ENCODE measurements around the gene PTPRT.

PTPRT gene

DNA sequence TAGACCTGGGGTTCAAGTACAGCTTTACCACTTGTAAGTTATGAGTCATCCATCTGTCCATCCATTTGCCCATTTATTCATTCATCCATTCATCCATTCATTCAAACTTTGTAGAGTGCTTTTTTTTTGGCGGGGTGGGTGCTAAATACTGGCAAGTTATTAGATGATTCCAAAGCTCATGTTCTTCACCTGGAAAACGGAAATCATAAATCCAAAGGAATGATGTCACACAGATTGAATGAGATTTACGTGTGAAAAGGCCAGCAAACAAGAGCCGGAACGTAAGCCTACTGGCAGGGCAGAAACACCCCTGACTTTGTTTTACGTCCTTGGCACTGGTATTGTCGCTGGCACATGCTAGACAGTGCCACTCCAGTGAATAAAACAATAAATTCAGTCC is 1090.6 kb downstream of the PTPRT start:
- Histone ChIP-seq H3K4me1 (ENCODE audit: control insufficient read depth, insufficient read depth, low read length) (no peaks in the 10 kb centered on the region), H3K4me3 (ENCODE audit: low read depth, low read length) (no peak overlapping the region), H3K9me3 (ENCODE audit: control insufficient read depth, insufficient read depth, low read length) (no peaks in the 10 kb centered on the region), H3K9ac (ENCODE audit: low read depth, low read length) (no peak overlapping the region), H3K27me3 (ENCODE audit: control insufficient read depth, insufficient read depth, low read length) (no peaks in the 10 kb centered on the region), H3K27ac (ENCODE audit: low read depth, low read length) (no peak overlapping the region), H3K36me3 (ENCODE audit: control insufficient read depth, insufficient read depth, low read length) (no peaks in the 10 kb centered on the region)

DNA sequence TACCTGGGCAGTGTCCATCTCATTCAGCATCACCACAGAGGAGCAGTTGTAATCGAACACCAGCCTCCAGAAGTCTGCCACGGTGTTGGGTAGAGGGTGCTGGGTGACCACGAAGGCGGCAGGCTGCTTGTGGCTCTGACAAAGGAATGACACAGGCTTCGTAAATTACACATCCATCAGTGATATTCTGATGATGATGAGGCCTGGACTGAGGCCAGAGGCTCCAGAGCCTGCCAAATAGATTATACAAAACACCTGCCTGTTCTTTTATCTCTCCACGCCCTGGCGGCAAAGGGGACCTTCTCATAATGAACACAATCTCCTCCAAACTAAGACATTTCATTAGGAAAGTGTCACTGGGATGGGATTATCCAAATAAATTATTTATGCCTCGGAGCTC is 1091.3 kb downstream of the PTPRT start:
- H3K4me3 ChIP-seq (ENCODE audit: low read depth, low read length): no peak overlapping the region
- no peak overlapping the region for H3K27ac ChIP-seq (ENCODE audit: low read depth, low read length)
- no peaks in the 10 kb centered on the region for H3K27me3 ChIP-seq (ENCODE audit: control insufficient read depth, insufficient read depth, low read length)
- no peaks in the 10 kb centered on the region for H3K9me3 ChIP-seq (ENCODE audit: control insufficient read depth, insufficient read depth, low read length)
- no peaks in the 10 kb centered on the region for H3K4me1 ChIP-seq (ENCODE audit: control insufficient read depth, insufficient read depth, low read length)
- H3K36me3 ChIP-seq (ENCODE audit: control insufficient read depth, insufficient read depth, low read length): no peaks in the 10 kb centered on the region
- no peak overlapping the region for H3K9ac ChIP-seq (ENCODE audit: low read depth, low read length)

DNA sequence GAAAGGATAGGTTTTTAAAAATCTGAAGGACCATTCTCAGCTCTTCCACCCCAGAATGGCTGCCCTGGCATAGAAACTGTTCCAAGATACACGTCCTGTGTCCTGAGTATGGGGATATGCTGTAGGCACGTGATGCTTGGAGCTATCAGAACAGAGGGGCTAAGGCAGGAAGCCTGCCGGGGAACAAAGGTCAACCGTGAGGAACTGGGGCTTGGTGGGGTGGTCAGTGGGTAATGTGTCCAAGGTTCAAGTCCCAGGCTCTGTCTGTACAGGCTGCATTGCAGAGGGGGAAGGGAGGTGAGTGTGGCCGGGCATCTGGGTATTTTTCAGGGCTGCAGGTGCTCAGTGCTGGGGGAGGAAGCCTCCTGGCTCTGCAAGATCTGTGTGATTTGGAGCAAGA is 1092.0 kb downstream of the PTPRT start:
- no peak overlapping the region for H3K9ac ChIP-seq (ENCODE audit: low read depth, low read length)
- no peak overlapping the region for H3K4me3 ChIP-seq (ENCODE audit: low read depth, low read length)
- H3K27me3 ChIP-seq (ENCODE audit: control insufficient read depth, insufficient read depth, low read length): no peaks in the 10 kb centered on the region
- H3K4me1 ChIP-seq (ENCODE audit: control insufficient read depth, insufficient read depth, low read length): no peaks in the 10 kb centered on the region
- H3K9me3 ChIP-seq (ENCODE audit: control insufficient read depth, insufficient read depth, low read length): no peaks in the 10 kb centered on the region
- no peak overlapping the region for H3K27ac ChIP-seq (ENCODE audit: low read depth, low read length)
- no peaks in the 10 kb centered on the region for H3K36me3 ChIP-seq (ENCODE audit: control insufficient read depth, insufficient read depth, low read length)

DNA sequence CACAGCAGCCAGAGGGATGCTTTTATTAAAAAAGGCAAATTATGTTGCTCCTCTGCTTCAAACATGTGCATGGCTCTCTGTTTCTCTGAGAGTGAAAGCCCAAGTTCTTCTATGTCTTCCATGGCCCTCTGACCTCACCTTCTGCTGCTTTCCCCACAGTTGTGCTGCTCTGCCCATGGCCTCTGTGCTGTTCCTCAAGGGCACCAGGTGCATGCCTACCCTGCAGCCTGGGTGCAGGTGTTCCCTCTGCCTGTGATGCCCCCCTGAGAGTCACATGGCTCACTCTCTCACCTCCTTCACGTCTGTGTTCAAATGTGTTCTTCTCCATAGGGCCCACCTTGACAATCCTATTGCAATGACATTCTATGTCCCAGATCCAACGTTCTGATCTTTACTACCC is 1094.5 kb downstream of the PTPRT start:
- no peak overlapping the region for H3K4me3 ChIP-seq (ENCODE audit: low read depth, low read length)
- H3K4me1 ChIP-seq (ENCODE audit: control insufficient read depth, insufficient read depth, low read length): no peaks in the 10 kb centered on the region
- H3K27me3 ChIP-seq (ENCODE audit: control insufficient read depth, insufficient read depth, low read length): no peaks in the 10 kb centered on the region
- H3K36me3 ChIP-seq (ENCODE audit: control insufficient read depth, insufficient read depth, low read length): no peaks in the 10 kb centered on the region
- H3K9ac ChIP-seq (ENCODE audit: low read depth, low read length): no peak overlapping the region
- no peaks in the 10 kb centered on the region for H3K9me3 ChIP-seq (ENCODE audit: control insufficient read depth, insufficient read depth, low read length)
- H3K27ac ChIP-seq (ENCODE audit: low read depth, low read length): no peak overlapping the region

DNA sequence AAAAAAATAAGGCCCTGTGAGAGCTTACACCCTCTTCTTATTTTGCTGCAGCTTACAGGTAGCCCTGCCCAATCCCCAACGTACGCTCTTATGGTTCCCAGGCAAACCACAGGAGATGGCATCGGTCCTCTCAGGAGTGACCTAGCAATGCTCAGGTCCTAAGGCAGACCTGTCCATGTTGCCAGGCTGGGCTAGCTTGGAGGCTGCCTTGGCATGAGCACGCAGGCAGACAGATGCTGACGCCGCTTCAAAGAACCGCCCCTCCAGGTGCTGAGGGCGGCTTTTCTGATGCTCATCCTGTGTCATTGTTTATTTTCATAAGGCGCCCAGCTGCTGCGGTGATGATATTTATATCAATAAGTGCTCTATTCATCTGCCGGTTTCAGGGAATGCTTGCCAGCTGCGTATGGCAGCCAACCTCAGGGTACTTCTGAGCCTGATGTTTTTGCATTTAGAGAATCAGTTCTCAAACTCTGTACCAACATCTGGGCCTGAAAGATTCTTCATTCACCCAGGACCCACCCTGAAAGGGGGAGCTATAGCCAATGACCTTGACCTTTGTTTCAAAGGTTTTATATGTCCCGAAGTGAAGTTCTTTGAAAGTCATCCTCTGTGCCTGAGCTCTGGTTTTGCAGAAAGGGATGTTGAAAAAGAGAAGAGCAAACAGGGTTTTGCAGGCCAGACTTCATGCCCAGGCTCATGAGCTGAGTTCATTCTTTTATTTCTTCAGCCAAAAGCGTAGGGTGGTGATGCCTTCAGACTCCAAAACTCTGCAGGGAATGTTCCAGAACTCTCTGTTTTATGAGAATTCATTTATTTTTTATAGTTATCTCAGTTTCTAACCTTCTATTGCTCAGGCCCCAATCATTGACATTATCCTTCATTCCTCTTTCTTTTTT is 1095.9 kb downstream of the PTPRT start:
- H3K36me3 ChIP-seq (ENCODE audit: control insufficient read depth, insufficient read depth, low read length): no peaks in the 10 kb centered on the region
- H3K9ac ChIP-seq (ENCODE audit: low read depth, low read length): no peak overlapping the region
- no peaks in the 10 kb centered on the region for H3K4me1 ChIP-seq (ENCODE audit: control insufficient read depth, insufficient read depth, low read length)
- H3K27ac ChIP-seq (ENCODE audit: low read depth, low read length): no peak overlapping the region
- no peak overlapping the region for H3K4me3 ChIP-seq (ENCODE audit: low read depth, low read length)
- H3K27me3 ChIP-seq (ENCODE audit: control insufficient read depth, insufficient read depth, low read length): no peaks in the 10 kb centered on the region
- no peaks in the 10 kb centered on the region for H3K9me3 ChIP-seq (ENCODE audit: control insufficient read depth, insufficient read depth, low read length)

DNA sequence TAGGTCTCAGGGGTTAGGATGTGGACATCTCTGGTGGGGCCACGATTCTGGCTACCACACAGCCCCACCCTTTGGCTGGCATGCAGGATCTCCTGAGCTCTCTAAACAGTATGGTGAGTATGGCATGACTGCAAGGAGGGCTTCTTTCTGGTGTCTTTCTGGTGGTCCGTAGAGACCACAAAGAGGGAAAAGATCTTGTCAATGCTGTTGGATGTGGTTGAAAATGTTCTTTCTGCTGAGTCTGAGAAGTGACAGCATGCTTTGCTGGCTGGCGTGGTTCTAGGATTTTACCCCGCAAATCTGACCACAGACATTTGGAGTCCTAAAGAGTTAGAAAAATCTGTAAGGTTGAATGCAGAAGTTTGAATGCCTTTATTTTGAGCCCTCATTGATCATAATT is 1096.7 kb downstream of the PTPRT start:
- Histone ChIP-seq H3K4me1 (ENCODE audit: control insufficient read depth, insufficient read depth, low read length) (no peaks in the 10 kb centered on the region), H3K9ac (ENCODE audit: low read depth, low read length) (no peak overlapping the region), H3K27me3 (ENCODE audit: control insufficient read depth, insufficient read depth, low read length) (no peaks in the 10 kb centered on the region), H3K27ac (ENCODE audit: low read depth, low read length) (no peak overlapping the region), H3K4me3 (ENCODE audit: low read depth, low read length) (no peak overlapping the region), H3K9me3 (ENCODE audit: control insufficient read depth, insufficient read depth, low read length) (no peaks in the 10 kb centered on the region), H3K36me3 (ENCODE audit: control insufficient read depth, insufficient read depth, low read length) (no peaks in the 10 kb centered on the region)

DNA sequence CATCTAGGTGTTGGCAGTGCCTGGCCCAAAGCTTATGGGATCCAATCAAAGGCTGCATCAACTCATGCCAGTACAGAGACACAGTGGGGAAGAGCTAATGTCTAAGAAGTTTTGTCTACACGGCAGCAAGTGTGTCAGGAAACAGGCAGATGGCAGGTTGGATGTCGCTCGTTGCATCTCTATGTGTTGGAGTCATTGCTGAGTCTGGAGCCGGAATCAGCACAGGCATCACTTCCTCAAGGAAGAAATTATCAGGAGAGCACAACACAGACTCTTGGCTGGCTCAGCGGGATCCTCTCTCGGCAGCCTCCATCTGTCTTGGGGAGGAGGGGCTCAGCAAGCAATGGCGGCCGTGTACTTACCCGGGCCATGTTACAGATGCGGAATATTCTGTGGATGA is 1104.3 kb downstream of the PTPRT start:
- no peaks in the 10 kb centered on the region for H3K36me3 ChIP-seq (ENCODE audit: control insufficient read depth, insufficient read depth, low read length)
- H3K9ac ChIP-seq (ENCODE audit: low read depth, low read length): no peak overlapping the region
- no peaks in the 10 kb centered on the region for H3K9me3 ChIP-seq (ENCODE audit: control insufficient read depth, insufficient read depth, low read length)
- no peak overlapping the region for H3K27ac ChIP-seq (ENCODE audit: low read depth, low read length)
- no peak overlapping the region for H3K4me3 ChIP-seq (ENCODE audit: low read depth, low read length)
- H3K27me3 ChIP-seq (ENCODE audit: control insufficient read depth, insufficient read depth, low read length): no peaks in the 10 kb centered on the region
- H3K4me1 ChIP-seq (ENCODE audit: control insufficient read depth, insufficient read depth, low read length): no peaks in the 10 kb centered on the region

DNA sequence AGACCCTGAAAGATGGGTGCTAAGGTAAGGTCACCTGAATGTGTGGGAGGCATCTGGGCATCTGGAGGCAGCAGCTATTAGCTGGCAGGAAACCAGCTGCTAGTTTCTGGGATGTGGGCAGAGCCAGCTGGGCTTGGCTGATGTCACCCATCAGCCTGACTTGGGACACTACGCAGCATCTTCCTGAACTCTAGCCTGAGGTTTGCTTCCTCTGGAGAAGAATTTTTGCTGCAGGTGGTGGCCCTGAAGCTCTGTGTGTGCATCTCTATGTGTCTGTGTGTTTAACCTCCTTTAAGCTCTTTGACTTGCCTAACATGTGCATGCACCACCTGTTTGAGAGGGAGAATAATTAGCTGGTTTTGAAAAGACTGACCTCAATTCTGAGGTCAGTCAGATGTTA is 1106.4 kb downstream of the PTPRT start:
- Histone ChIP-seq H3K4me1 (ENCODE audit: control insufficient read depth, insufficient read depth, low read length) (no peaks in the 10 kb centered on the region), H3K27me3 (ENCODE audit: control insufficient read depth, insufficient read depth, low read length) (no peaks in the 10 kb centered on the region), H3K9ac (ENCODE audit: low read depth, low read length) (no peak overlapping the region), H3K27ac (ENCODE audit: low read depth, low read length) (no peak overlapping the region), H3K9me3 (ENCODE audit: control insufficient read depth, insufficient read depth, low read length) (no peaks in the 10 kb centered on the region), H3K4me3 (ENCODE audit: low read depth, low read length) (no peak overlapping the region), H3K36me3 (ENCODE audit: control insufficient read depth, insufficient read depth, low read length) (no peaks in the 10 kb centered on the region)

DNA sequence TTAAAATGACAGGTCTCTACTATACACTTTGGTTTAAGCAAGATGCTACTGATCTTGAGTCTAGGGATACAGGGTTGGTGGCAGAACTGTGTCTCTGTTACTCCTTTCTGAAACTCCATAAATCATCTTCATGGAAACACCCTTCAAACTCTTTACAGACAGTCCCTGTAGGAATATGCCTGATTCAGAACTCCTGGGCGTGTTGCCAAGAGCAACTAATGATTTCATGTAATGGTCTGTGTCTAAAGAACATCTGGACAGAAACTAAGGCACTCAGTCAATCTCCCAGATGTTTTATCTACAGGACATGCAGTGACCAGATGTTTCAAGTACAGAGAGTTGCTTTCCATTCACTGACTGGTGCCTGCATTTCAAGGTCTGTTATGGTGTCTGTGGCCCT is 1107.1 kb downstream of the PTPRT start:
- no peaks in the 10 kb centered on the region for H3K9me3 ChIP-seq (ENCODE audit: control insufficient read depth, insufficient read depth, low read length)
- no peaks in the 10 kb centered on the region for H3K4me1 ChIP-seq (ENCODE audit: control insufficient read depth, insufficient read depth, low read length)
- no peaks in the 10 kb centered on the region for H3K27me3 ChIP-seq (ENCODE audit: control insufficient read depth, insufficient read depth, low read length)
- H3K4me3 ChIP-seq (ENCODE audit: low read depth, low read length): no peak overlapping the region
- no peak overlapping the region for H3K27ac ChIP-seq (ENCODE audit: low read depth, low read length)
- H3K36me3 ChIP-seq (ENCODE audit: control insufficient read depth, insufficient read depth, low read length): no peaks in the 10 kb centered on the region
- H3K9ac ChIP-seq (ENCODE audit: low read depth, low read length): no peak overlapping the region

DNA sequence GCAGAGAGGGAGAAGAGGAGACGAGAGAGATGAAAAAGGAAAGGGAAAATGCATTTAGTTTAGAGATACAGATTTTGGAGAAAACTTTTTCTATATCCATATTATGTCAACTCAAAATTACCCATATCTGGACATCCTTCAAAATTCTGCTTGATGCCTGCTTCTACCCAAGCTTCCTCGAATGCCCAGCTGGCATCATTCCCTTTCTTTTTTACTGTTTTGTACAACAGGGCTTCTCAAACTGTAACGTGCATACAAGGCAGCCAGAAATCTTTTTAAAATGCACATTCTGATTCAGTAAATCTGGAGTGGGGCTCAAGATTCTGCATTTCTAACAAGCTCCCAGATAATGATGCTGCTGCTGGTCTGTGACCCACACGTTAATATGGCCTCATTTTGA is 1108.8 kb downstream of the PTPRT start:
- Histone ChIP-seq H3K9ac (ENCODE audit: low read depth, low read length) (no peak overlapping the region), H3K4me3 (ENCODE audit: low read depth, low read length) (no peak overlapping the region), H3K36me3 (ENCODE audit: control insufficient read depth, insufficient read depth, low read length) (no peaks in the 10 kb centered on the region), H3K9me3 (ENCODE audit: control insufficient read depth, insufficient read depth, low read length) (no peaks in the 10 kb centered on the region), H3K27me3 (ENCODE audit: control insufficient read depth, insufficient read depth, low read length) (no peaks in the 10 kb centered on the region), H3K27ac (ENCODE audit: low read depth, low read length) (no peak overlapping the region), H3K4me1 (ENCODE audit: control insufficient read depth, insufficient read depth, low read length) (no peaks in the 10 kb centered on the region)

DNA sequence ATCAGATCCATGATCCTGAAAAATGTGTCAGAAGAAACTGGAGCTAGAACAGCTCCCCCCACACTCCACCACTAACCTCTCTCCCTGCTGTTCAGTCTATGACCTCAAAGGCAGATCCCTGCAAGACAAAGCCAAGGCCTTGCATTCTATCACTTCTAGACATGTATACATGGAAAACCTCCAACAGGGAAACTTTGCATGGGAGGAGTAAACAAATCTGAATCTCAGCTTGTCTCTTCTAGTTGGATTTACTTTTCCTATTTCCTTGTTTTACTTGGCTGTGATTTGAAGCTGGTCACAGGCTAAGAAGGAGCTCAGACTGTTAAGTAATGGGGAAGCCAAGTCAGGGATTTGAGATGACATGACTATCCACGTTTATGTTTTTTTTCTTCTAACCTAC is 1114.8 kb downstream of the PTPRT start:
- H3K27me3 ChIP-seq (ENCODE audit: control insufficient read depth, insufficient read depth, low read length): no peaks in the 10 kb centered on the region
- no peak overlapping the region for H3K4me3 ChIP-seq (ENCODE audit: low read depth, low read length)
- H3K9ac ChIP-seq (ENCODE audit: low read depth, low read length): no peak overlapping the region
- no peak overlapping the region for H3K27ac ChIP-seq (ENCODE audit: low read depth, low read length)
- H3K4me1 ChIP-seq (ENCODE audit: control insufficient read depth, insufficient read depth, low read length): no peaks in the 10 kb centered on the region
- H3K36me3 ChIP-seq (ENCODE audit: control insufficient read depth, insufficient read depth, low read length): no peaks in the 10 kb centered on the region
- H3K9me3 ChIP-seq (ENCODE audit: control insufficient read depth, insufficient read depth, low read length): no peaks in the 10 kb centered on the region; the same call in 1 of the 2 replicates

All from HUES48 (cell line).